GM20000 (cell line): ENCODE results near the gene MYO1H.
"Not testable (repeated sequence)": the region's sequence is repeated elsewhere in the genome, so short reads cannot be mapped to it uniquely, and the experiment has no call there.

Experiments
- DNase-seq: peaks from one replicate; pipeline ENCODE4 v3.0.0; 2012; ENCODE audit warnings: low spot score
- CTCF ChIP-seq: IDR thresholded peaks from 2 replicates; pipeline ENCODE4 v1.5.1; 2012; ENCODE audit warnings: mild to moderate bottlenecking, control low read depth; ENCODE audit errors: extremely low read depth, missing control alignments

MYO1H gene

DNA sequence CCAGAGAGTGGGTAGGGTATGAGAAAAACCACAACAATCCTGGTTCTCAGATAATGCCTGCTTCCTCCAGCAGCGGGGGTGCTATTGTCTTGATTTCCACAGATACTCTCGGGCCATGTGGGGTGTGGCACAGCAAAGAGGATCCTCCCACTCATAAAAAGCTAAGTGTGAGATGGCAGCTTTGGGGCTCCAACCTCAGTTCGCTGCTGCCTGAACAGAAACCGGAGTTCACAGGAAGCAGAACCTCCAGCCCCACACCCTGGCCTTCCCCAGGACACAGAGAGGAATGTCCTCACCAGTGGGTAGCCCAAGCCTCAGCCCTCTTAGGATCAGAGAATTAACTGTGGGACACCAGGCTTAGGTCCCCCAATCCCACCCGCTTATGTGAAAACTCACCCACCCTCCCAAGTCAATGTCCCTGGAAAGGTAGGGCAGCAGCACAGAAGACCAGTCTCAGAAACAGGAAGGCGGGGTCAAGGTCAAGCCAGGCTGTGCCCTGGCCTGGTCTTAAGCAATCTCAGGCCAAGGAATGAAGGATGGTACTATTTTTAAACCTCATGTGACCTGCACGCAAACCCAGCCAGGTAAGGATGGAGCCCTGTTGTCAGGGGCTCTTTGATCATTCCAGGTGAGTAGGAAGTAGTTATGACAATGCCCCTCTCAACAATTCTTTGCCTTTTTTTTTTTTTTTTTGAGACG is 120.4 kb downstream of the MYO1H start:
- TF ChIP-seq CTCF: no peak
- DNase-seq: no peak

- TF ChIP-seq CTCF: no peak
- no peak for DNase-seq
Measured at GRCh38 chr12:109469517-109469916, 121.8 kb downstream of the MYO1H start.

- no peak for DNase-seq
- TF ChIP-seq CTCF: no peak
Measured at GRCh38 chr12:109473006-109473405, 125.3 kb downstream of the MYO1H start.

DNA sequence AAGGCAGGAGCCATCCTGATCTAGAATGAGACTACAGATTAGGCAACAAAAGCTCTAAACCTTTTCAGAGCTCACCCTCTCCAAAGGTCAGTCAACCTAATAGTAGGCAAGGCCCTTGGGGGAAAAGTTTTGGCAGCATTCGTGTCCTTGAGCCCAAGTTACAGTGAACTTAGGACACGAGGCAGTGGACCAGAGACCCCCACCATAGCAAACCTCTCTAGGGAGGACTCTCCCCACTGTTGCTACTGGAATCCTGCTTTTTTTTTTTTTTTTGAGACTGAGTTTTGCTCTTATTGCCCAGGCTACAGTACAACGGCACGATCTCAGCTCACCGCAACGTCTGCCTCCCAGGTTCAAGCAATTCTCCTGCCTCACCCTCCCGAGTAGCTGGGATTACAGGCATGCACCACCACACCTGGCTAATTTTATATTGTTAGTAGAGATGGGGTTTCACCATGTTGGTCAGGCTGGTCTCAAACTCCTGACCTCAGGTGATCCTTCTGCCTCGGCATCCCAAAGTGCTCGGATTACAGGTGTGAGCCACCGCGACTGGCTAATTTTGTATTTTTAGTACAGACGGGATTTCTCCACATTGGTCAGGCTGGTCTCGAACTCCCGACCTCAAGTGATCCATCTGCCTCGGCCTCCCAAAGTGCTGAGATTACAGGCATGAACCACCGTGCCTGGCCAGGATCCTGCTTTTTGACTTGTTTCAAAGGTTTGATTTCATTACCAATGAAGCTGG is 126.0 kb downstream of the MYO1H start:
- not testable (repeated sequence) for DNase-seq

DNA sequence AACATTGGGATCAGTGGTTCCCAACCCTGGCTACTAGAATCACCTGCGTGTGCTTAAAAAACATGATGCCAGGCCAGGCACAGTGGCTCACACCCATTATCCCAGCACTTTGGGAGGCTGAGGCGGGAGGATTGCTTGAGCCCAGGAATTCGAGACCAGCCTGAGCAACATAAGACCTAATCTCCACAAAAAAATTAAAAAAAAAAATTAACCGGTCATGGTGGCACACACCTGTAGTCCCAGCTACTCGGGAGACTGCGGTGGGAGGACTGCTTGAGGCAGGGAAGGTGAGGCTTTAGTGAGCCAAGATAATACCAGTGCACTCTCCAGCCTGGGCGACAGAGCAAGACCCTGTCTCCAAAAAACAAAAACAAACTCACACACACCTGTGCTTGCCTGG is 127.4 kb downstream of the MYO1H start:
- no peak for TF ChIP-seq CTCF
- no peak for DNase-seq

DNA sequence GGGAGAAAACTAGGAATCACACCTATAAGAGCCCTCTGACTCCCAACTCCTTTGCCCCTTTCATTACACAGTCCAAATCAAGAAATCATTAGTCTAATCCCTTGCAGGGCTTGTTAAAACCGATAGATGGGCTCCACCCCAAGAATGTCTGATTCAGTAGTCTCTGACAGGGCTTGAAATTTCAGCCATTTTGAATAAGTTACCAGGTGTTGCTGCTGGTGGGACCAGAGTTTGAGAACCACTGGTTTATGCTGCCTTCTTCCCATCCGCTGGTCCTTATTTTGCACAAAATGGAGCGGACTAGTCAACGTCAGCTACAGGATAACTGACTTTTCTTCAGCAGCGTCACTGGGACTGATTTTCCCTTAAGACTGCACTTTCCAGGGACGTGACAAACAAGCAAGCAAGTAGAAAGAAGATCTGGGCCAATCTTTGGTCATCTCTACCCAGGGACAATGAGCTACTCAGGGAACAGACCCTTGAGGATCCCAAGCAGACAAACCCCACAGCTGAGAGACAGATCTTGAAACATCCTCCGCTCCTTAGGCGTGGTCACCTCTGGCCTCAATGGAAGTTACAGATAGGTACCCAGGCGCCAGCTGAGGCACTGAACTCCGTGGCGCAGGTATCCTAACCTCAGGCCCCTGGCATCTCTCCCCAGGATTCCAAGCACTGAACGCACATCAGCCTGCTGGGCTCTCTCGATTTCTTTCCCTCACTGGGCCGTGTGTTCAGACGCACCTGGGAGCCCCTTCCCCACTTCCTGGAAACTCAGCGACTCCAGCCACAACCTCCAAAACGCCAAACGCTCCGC is 128.5 kb downstream of the MYO1H start:
- TF ChIP-seq CTCF: no peak
- no peak for DNase-seq

- no peak for TF ChIP-seq CTCF
- DNase-seq: no peak
Measured at GRCh38 chr12:109476807-109477184, 129.1 kb downstream of the MYO1H start.
